ENCODE results near the gene OR6C75. TPM values are rescaled to one million over a fixed set of nuclear protein-coding genes. Genes with fewer than 3 reads are reported as not detected.
"Not testable (repeated sequence)": the region's sequence is repeated elsewhere in the genome, so short reads cannot be mapped to it uniquely, and the experiment has no call there.

The OR6C75 gene
- total RNA-seq, 6 donors from 2014 or later: not detected

- H3K4me1 ChIP-seq: no peaks in the 10 kb centered on the region
- no peaks in the 10 kb centered on the region for H3K36me3 ChIP-seq
- H3K27ac ChIP-seq: no peak overlapping the region
- DNase-seq (no peak), ATAC-seq (ENCODE audit: low FRiP score in 2 of 2) (no peak)
- H3K27me3 ChIP-seq: no peaks in the 10 kb centered on the region
- no peak for TF ChIP-seq POLR2AphosphoS5 (IDR thresholded peaks at IDR 0.05)
- no peak for TF ChIP-seq POLR2A (IDR thresholded peaks at IDR 0.05)
- no peak for TF ChIP-seq EP300 (IDR thresholded peaks at IDR 0.05)
- TF ChIP-seq, protein P1, sequence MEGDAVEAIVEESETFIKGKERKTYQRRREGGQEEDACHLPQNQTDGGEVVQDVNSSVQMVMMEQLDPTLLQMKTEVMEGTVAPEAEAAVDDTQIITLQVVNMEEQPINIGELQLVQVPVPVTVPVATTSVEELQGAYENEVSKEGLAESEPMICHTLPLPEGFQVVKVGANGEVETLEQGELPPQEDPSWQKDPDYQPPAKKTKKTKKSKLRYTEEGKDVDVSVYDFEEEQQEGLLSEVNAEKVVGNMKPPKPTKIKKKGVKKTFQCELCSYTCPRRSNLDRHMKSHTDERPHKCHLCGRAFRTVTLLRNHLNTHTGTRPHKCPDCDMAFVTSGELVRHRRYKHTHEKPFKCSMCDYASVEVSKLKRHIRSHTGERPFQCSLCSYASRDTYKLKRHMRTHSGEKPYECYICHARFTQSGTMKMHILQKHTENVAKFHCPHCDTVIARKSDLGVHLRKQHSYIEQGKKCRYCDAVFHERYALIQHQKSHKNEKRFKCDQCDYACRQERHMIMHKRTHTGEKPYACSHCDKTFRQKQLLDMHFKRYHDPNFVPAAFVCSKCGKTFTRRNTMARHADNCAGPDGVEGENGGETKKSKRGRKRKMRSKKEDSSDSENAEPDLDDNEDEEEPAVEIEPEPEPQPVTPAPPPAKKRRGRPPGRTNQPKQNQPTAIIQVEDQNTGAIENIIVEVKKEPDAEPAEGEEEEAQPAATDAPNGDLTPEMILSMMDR (IDR thresholded peaks at IDR 0.05): no peak
- no peak overlapping the region for H3K4me3 ChIP-seq
- 89 to 93% methylated on average over 10 of the region's 10 CpGs for WGBS, 2 donors
- H3K9me3 ChIP-seq: no peaks in the 10 kb centered on the region
Observed at GRCh38 chr12:55336002-55336401, 26.8 kb upstream of the OR6C75 start.

GRCh38 chr12:55355338-55355737 lies 7.4 kb upstream of the OR6C75 start:
- H3K4me3 ChIP-seq; H3K27ac ChIP-seq; ATAC-seq (ENCODE audit: low FRiP score in 2 of 2); DNase-seq; H3K36me3 ChIP-seq; H3K27me3 ChIP-seq; H3K9me3 ChIP-seq; H3K4me1 ChIP-seq: not testable (repeated sequence)
- WGBS, 2 donors: 64 to 74% methylated on average over 4 of the region's 4 CpGs

- 75 to 86% methylated on average over 3 of the region's 3 CpGs for WGBS, 2 donors
- ATAC-seq (ENCODE audit: low FRiP score in 2 of 2) (no peak), DNase-seq (no peak)
- Histone ChIP-seq H3K4me3 (no peak overlapping the region), H3K9me3 (no peaks in the 10 kb centered on the region), H3K36me3 (no peaks in the 10 kb centered on the region), H3K27me3 (no peaks in the 10 kb centered on the region), H3K4me1 (no peaks in the 10 kb centered on the region), H3K27ac (no peak overlapping the region)
- TF ChIP-seq POLR2AphosphoS5 (IDR thresholded peaks at IDR 0.05): no peak
- TF ChIP-seq, protein P1 (IDR thresholded peaks at IDR 0.05): no peak
Observed at GRCh38 chr12:55365086-55365485, 2.3 kb downstream of the OR6C75 start.

GRCh38 chr12:55372521-55372920 lies 9.7 kb downstream of the OR6C75 start:
- no peak overlapping the region for H3K27ac ChIP-seq
- TF ChIP-seq, protein P1 (IDR thresholded peaks at IDR 0.05): no peak
- TF ChIP-seq POLR2A (IDR thresholded peaks at IDR 0.05) (no peak), EP300 (IDR thresholded peaks at IDR 0.05) (no peak), POLR2AphosphoS5 (IDR thresholded peaks at IDR 0.05) (no peak)
- H3K36me3 ChIP-seq: no peaks in the 10 kb centered on the region
- ATAC-seq (ENCODE audit: low FRiP score in 2 of 2) (no peak), DNase-seq (no peak)
- no peaks in the 10 kb centered on the region for H3K27me3 ChIP-seq
- no peaks in the 10 kb centered on the region for H3K9me3 ChIP-seq
- no peaks in the 10 kb centered on the region for H3K4me1 ChIP-seq
- WGBS, 2 donors: 68 to 72% methylated on average over 4 of the region's 4 CpGs
- no peak overlapping the region for H3K4me3 ChIP-seq

DNA sequence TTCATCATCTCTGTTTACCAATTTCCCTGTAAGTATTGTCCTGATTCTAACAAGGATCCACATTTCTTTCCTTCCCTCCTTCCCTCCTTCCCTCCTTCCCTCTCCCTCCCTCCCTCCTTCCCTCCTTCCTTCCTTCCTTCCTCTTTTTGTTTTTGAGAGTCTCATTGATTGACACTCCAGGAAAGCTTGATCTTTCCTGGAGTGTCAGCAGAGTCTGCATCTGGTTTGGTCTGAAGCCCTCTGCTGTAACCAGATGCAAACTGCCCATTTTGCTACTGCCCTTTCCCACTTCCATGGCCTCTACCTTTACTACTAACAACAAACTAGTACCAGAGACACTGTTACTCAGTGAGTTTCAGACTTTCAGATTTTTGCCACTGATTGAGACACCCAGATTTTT lies 23.1 kb downstream of the OR6C75 start:
- no peak for ATAC-seq (ENCODE audit: low FRiP score in 2 of 2)
- no peaks in the 10 kb centered on the region for H3K36me3 ChIP-seq
- TF ChIP-seq POLR2AphosphoS5 (IDR thresholded peaks at IDR 0.05): no peak
- TF ChIP-seq EP300 (IDR thresholded peaks at IDR 0.05): no peak
- no peak for TF ChIP-seq POLR2A (IDR thresholded peaks at IDR 0.05)
- TF ChIP-seq, protein P1 (IDR thresholded peaks at IDR 0.05): no peak
- DNase-seq: no peak
- H3K27ac ChIP-seq: no peak overlapping the region
- no peaks in the 10 kb centered on the region for H3K4me1 ChIP-seq
- H3K27me3 ChIP-seq: no peaks in the 10 kb centered on the region
- H3K9me3 ChIP-seq: no peaks in the 10 kb centered on the region
- H3K4me3 ChIP-seq: no peak overlapping the region

Measured in upper lobe of left lung (tissue), 6 donors.